Measurements from ENCODE around the gene DPP10. TPM values are rescaled to one million over a fixed set of nuclear protein-coding genes. Genes with fewer than 3 reads are reported as not detected.

Gene DPP10
- total and polyA plus RNA-seq, 2 of the 13 experiments (the other 11 are each of a cell fraction or from before 2014, with no cell fraction given) = 0.95 to 1.7 TPM

- ATAC-seq = no peak
- Histone ChIP-seq H3K4me1 (ENCODE audit: insufficient read depth, low read length) (no peaks in the 10 kb centered on the region), H3K27me3 (ENCODE audit: control insufficient read depth in 1 of 2, insufficient read depth in 2 of 2, low read length in 2 of 2) (no peaks in the 10 kb centered on the region), H3K9me3 (ENCODE audit: low read length) (peaks cover 9% of the 10 kb centered on the region; the same call in 1 of the 2 replicates), H4K20me1 (ENCODE audit: insufficient read depth, low read length) (no peaks in the 10 kb centered on the region), H3K27ac (ENCODE audit: extremely low read length, insufficient read depth, low read length) (no peak overlapping the region), H3K79me2 (ENCODE audit: insufficient read depth, low read length) (no peaks in the 10 kb centered on the region), H3K9ac (ENCODE audit: insufficient read depth, low read depth, low read length) (no peak overlapping the region), H2AFZ (ENCODE audit: low read length) (no peak overlapping the region), H3K4me3 (replicated peaks in 1 of 3; ENCODE audit: insufficient read depth in 1 of 3, low read depth in 2 of 3, low read length in 3 of 3) (no peak overlapping the region), H3K36me3 (replicated peaks in 1 of 2; ENCODE audit: control insufficient read depth in 1 of 2, insufficient read depth in 2 of 2, low read length in 2 of 2) (no peaks in the 10 kb centered on the region), H3K4me2 (ENCODE audit: low read depth, low read length) (no peak overlapping the region)
- intact Hi-C loops (cut with micrococcal nuclease; ENCODE audit: unreplicated experiment) = no loop called here
- no peak for DNase-seq (ENCODE audit: low spot score)
- 16% methylated on average over 9 of the region's 9 CpGs for WGBS (ENCODE audit: low lambda C conversion rate)
- ChIA-PET CTCF (ENCODE audit: low intra/inter-chr PET ratio, low total read pairs) (no interaction called here), POLR2A (no interaction called here)
- no TSS peak for BruUV-seq (replicated peaks)
- in situ Hi-C loops (cut with HindIII; ENCODE audit: extremely low pct_ligation_motif_present, low pct_unique_long_range_greater_than_20kb) = no loop called here
- no peak for FAIRE-seq
- TF ChIP-seq ZNF264 (CRISPR knock-in tag; IDR thresholded peaks at IDR 0.05) = no peak
- no peak for TF ChIP-seq CENPX (CRISPR knock-in tag; IDR thresholded peaks at IDR 0.05)
- TF ChIP-seq ZNF234 (CRISPR knock-in tag; conservative IDR thresholded peaks at IDR 0.05) = no peak
- TF ChIP-seq, protein P1, sequence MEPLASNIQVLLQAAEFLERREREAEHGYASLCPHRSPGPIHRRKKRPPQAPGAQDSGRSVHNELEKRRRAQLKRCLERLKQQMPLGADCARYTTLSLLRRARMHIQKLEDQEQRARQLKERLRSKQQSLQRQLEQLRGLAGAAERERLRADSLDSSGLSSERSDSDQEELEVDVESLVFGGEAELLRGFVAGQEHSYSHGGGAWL (CRISPR knock-in tag; IDR thresholded peaks at IDR 0.05) = no peak
- TF ChIP-seq ZNF841 (CRISPR knock-in tag; IDR thresholded peaks at IDR 0.05; ENCODE audit: borderline replicate concordance) = no peak
- no peak for TF ChIP-seq ZNF333 (CRISPR knock-in tag; IDR thresholded peaks at IDR 0.05; ENCODE audit: borderline replicate concordance)
- TF ChIP-seq, protein P2, sequence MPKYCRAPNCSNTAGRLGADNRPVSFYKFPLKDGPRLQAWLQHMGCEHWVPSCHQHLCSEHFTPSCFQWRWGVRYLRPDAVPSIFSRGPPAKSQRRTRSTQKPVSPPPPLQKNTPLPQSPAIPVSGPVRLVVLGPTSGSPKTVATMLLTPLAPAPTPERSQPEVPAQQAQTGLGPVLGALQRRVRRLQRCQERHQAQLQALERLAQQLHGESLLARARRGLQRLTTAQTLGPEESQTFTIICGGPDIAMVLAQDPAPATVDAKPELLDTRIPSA (CRISPR knock-in tag; IDR thresholded peaks at IDR 0.05; ENCODE audit: borderline replicate concordance) = no peak
- no peak for TF ChIP-seq NR2F2 (IDR thresholded peaks at IDR 0.05; ENCODE audit: borderline replicate concordance, low read depth)
- TF ChIP-seq PAX8 (CRISPR knock-in tag; IDR thresholded peaks at IDR 0.05; ENCODE audit: borderline replicate concordance) = no peak
- no peak for TF ChIP-seq SKIL (CRISPR knock-in tag; IDR thresholded peaks at IDR 0.05; ENCODE audit: borderline replicate concordance)
- TF ChIP-seq ISX (CRISPR knock-in tag; conservative IDR thresholded peaks at IDR 0.05) = no peak
- TF ChIP-seq, protein P3, sequence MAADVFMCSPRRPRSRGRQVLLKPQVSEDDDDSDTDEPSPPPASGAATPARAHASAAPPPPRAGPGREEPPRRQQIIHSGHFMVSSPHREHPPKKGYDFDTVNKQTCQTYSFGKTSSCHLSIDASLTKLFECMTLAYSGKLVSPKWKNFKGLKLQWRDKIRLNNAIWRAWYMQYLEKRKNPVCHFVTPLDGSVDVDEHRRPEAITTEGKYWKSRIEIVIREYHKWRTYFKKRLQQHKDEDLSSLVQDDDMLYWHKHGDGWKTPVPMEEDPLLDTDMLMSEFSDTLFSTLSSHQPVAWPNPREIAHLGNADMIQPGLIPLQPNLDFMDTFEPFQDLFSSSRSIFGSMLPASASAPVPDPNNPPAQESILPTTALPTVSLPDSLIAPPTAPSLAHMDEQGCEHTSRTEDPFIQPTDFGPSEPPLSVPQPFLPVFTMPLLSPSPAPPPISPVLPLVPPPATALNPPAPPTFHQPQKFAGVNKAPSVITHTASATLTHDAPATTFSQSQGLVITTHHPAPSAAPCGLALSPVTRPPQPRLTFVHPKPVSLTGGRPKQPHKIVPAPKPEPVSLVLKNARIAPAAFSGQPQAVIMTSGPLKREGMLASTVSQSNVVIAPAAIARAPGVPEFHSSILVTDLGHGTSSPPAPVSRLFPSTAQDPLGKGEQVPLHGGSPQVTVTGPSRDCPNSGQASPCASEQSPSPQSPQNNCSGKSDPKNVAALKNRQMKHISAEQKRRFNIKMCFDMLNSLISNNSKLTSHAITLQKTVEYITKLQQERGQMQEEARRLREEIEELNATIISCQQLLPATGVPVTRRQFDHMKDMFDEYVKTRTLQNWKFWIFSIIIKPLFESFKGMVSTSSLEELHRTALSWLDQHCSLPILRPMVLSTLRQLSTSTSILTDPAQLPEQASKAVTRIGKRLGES (CRISPR knock-in tag; IDR thresholded peaks at IDR 0.05; ENCODE audit: borderline replicate concordance) = no peak
- TF ChIP-seq LRRFIP1 (CRISPR knock-in tag; conservative IDR thresholded peaks at IDR 0.05) = no peak
- no peak for TF ChIP-seq CBX2 (IDR thresholded peaks at IDR 0.05; ENCODE audit: low read depth, low read length)
- no peak for TF ChIP-seq CBX2 (CRISPR knock-in tag; IDR thresholded peaks at IDR 0.05; ENCODE audit: low read depth)
- TF ChIP-seq NBN (conservative IDR thresholded peaks at IDR 0.05) = no peak
Measured at GRCh38 chr2:114527330-114527983, 85.0 kb downstream of the DPP10 start.

All from HepG2 (cell line).